Measurements from ENCODE around the gene FAM186B.

DNA sequence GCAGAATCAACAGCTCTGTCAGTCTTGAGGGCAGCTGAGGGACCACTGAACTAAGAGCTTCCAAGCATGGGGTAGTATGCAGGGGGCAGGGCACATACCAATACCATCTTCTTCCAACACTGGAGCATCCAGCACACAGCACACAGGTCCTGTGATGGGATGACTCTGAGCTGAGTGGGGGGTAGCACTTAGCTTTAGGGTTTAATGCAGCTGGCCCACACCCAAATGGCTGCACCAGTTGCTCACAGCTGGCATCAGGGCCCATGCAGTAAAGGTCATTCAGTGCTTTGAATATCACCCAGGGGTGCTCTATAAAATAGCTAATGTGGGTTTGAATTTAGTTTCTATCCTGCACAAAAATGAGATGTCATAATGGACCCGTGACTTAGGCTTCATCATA lies 1.7 kb downstream of the FAM186B start:
- TF ChIP-seq, protein P1, sequence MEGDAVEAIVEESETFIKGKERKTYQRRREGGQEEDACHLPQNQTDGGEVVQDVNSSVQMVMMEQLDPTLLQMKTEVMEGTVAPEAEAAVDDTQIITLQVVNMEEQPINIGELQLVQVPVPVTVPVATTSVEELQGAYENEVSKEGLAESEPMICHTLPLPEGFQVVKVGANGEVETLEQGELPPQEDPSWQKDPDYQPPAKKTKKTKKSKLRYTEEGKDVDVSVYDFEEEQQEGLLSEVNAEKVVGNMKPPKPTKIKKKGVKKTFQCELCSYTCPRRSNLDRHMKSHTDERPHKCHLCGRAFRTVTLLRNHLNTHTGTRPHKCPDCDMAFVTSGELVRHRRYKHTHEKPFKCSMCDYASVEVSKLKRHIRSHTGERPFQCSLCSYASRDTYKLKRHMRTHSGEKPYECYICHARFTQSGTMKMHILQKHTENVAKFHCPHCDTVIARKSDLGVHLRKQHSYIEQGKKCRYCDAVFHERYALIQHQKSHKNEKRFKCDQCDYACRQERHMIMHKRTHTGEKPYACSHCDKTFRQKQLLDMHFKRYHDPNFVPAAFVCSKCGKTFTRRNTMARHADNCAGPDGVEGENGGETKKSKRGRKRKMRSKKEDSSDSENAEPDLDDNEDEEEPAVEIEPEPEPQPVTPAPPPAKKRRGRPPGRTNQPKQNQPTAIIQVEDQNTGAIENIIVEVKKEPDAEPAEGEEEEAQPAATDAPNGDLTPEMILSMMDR (IDR thresholded peaks at IDR 0.05), result no peak
- no peak for TF ChIP-seq ZFX (IDR thresholded peaks at IDR 0.05; ENCODE audit: borderline replicate concordance)

All from 22Rv1 (cell line).